ENCODE measurements around the gene SPEF2. TPM values are rescaled to one million over a fixed set of nuclear protein-coding genes. Genes with fewer than 3 reads are reported as not detected.

The SPEF2 gene
- total and polyA plus RNA-seq, 2 donors (not counting 1 experiment from before 2014, with no cell fraction given): 0.31 to 0.59 TPM

DNA sequence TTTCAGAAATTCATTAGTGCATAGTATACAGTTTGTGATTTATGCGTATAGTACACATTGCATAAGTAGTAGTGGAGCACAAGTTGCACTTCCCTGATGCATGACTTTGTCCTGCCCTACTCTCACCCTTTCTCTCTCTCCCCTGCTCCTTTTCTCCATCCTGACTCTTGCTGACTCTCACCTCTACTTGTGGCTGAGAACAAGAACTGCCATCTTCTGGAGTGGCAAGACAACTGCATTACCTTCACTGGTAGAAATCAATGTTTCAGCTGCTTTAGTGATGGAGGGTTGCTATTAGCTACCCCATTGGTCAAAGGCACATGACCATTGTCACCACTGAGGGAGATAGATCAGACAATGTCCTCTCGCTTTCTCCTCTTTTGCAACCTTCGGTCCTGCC is 26.9 kb downstream of the SPEF2 start:
- H3K27ac ChIP-seq (ENCODE audit: low read length in 2 of 2): no peak overlapping the region
- H3K4me1 Mint-ChIP-seq: no peaks in the 10 kb centered on the region
- intact Hi-C loops (cut with micrococcal nuclease): no loop called here
- TF ChIP-seq EZH2 (IDR thresholded peaks at IDR 0.05; ENCODE audit: borderline replicate concordance, insufficient read depth, low read depth, low read length, poor library complexity, severe bottlenecking): no peak
- TF ChIP-seq, protein P1, sequence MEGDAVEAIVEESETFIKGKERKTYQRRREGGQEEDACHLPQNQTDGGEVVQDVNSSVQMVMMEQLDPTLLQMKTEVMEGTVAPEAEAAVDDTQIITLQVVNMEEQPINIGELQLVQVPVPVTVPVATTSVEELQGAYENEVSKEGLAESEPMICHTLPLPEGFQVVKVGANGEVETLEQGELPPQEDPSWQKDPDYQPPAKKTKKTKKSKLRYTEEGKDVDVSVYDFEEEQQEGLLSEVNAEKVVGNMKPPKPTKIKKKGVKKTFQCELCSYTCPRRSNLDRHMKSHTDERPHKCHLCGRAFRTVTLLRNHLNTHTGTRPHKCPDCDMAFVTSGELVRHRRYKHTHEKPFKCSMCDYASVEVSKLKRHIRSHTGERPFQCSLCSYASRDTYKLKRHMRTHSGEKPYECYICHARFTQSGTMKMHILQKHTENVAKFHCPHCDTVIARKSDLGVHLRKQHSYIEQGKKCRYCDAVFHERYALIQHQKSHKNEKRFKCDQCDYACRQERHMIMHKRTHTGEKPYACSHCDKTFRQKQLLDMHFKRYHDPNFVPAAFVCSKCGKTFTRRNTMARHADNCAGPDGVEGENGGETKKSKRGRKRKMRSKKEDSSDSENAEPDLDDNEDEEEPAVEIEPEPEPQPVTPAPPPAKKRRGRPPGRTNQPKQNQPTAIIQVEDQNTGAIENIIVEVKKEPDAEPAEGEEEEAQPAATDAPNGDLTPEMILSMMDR (IDR thresholded peaks at IDR 0.05): no peak
- H3K4me1 ChIP-seq (ENCODE audit: control insufficient read depth in 2 of 2, insufficient read depth in 2 of 2, low read length in 2 of 2): no peaks in the 10 kb centered on the region
- ATAC-seq (ENCODE audit: low read depth): no peak
- no peaks in the 10 kb centered on the region for H3K9me3 ChIP-seq (ENCODE audit: control extremely low read depth in 1 of 3, control insufficient read depth in 2 of 3, insufficient read depth in 1 of 3, low read length in 2 of 3)
- ChIA-PET CTCF (no interaction called here), POLR2A (no interaction called here)
- no peaks in the 10 kb centered on the region for H3K79me2 ChIP-seq (ENCODE audit: control insufficient read depth, insufficient read depth, low read length)
- H3K27me3 ChIP-seq (replicated peaks in 1 of 4; ENCODE audit: control extremely low read depth in 1 of 4, control insufficient read depth in 3 of 4, insufficient read depth in 4 of 4, low read length in 3 of 4): no peaks in the 10 kb centered on the region
- no peaks in the 10 kb centered on the region for H3K36me3 ChIP-seq (replicated peaks in 1 of 2; ENCODE audit: control extremely low read depth in 1 of 2, control insufficient read depth in 1 of 2, extremely low read depth in 1 of 2, insufficient read depth in 2 of 2, low read length in 1 of 2)
- no peak overlapping the region for H3K4me2 ChIP-seq (replicated peaks; ENCODE audit: low read depth, low read length, poor library complexity, severe bottlenecking)
- no peak overlapping the region for H3K9ac ChIP-seq (ENCODE audit: low read length)
- H3K4me3 ChIP-seq (ENCODE audit: control extremely low read depth in 1 of 5, extremely low read depth in 1 of 5, insufficient read depth in 1 of 5, low read depth in 2 of 5, low read length in 4 of 5): no peak overlapping the region
- H4K20me1 ChIP-seq (ENCODE audit: control insufficient read depth, insufficient read depth, low read length, poor library complexity, severe bottlenecking): no peaks in the 10 kb centered on the region
- no peak overlapping the region for H3K4me3 Mint-ChIP-seq
- no peaks in the 10 kb centered on the region for H3K9me3 Mint-ChIP-seq (ENCODE audit: insufficient read depth)
- H3K27ac Mint-ChIP-seq: no peak overlapping the region
- no peak overlapping the region for H2AFZ ChIP-seq (ENCODE audit: insufficient read depth, low read depth, low read length, poor library complexity, severe bottlenecking)
- WGBS (ENCODE audit: insufficient coverage): no CpG with 5 or more reads among the region's 3 CpGs
- no peak for DNase-seq
- no peaks in the 10 kb centered on the region for H3K27me3 Mint-ChIP-seq

DNA sequence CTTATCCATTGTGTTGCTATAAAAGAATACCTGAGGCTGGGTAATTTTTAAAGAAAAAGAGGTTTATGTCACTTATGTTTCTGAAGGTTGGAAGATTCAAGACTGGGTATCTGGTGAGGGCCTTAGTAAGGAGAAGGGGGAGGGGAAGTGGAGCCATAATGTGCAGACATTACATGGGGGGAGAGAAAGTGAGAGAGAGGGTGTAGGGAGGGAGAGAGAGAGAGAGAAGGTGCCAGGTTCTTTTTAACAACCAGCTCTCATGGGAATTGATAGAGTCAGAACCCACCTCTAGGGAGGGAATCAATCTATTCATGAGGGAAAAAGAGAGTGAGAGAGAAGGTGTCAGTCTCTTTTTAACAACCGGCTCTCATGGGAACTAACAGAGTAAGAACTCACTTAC is 29.5 kb downstream of the SPEF2 start:
- H3K27ac Mint-ChIP-seq: no peak overlapping the region
- Histone ChIP-seq H4K20me1 (ENCODE audit: control insufficient read depth, insufficient read depth, low read length, poor library complexity, severe bottlenecking) (no peaks in the 10 kb centered on the region), H3K9ac (ENCODE audit: low read length) (no peak overlapping the region), H3K27me3 (replicated peaks in 1 of 4; ENCODE audit: control extremely low read depth in 1 of 4, control insufficient read depth in 3 of 4, insufficient read depth in 4 of 4, low read length in 3 of 4) (no peaks in the 10 kb centered on the region), H3K9me3 (ENCODE audit: control extremely low read depth in 1 of 3, control insufficient read depth in 2 of 3, insufficient read depth in 1 of 3, low read length in 2 of 3) (no peaks in the 10 kb centered on the region), H3K27ac (ENCODE audit: low read length in 2 of 2) (no peak overlapping the region), H3K79me2 (ENCODE audit: control insufficient read depth, insufficient read depth, low read length) (no peaks in the 10 kb centered on the region), H3K36me3 (replicated peaks in 1 of 2; ENCODE audit: control extremely low read depth in 1 of 2, control insufficient read depth in 1 of 2, extremely low read depth in 1 of 2, insufficient read depth in 2 of 2, low read length in 1 of 2) (no peaks in the 10 kb centered on the region), H2AFZ (ENCODE audit: insufficient read depth, low read depth, low read length, poor library complexity, severe bottlenecking) (no peak overlapping the region), H3K4me2 (replicated peaks; ENCODE audit: low read depth, low read length, poor library complexity, severe bottlenecking) (no peak overlapping the region), H3K4me1 (ENCODE audit: control insufficient read depth in 2 of 2, insufficient read depth in 2 of 2, low read length in 2 of 2) (no peaks in the 10 kb centered on the region), H3K4me3 (ENCODE audit: control extremely low read depth in 1 of 5, extremely low read depth in 1 of 5, insufficient read depth in 1 of 5, low read depth in 2 of 5, low read length in 4 of 5) (no peak overlapping the region)
- H3K27me3 Mint-ChIP-seq: no peaks in the 10 kb centered on the region
- intact Hi-C loops (cut with micrococcal nuclease): no loop called here
- 88% methylated on average over 1 of the region's 1 CpG for WGBS (ENCODE audit: insufficient coverage)
- no peak for DNase-seq
- no peak for ATAC-seq (ENCODE audit: low read depth)
- ChIA-PET POLR2A (no interaction called here), CTCF (no interaction called here)
- H3K4me3 Mint-ChIP-seq: no peak overlapping the region
- no peak for TF ChIP-seq EZH2 (IDR thresholded peaks at IDR 0.05; ENCODE audit: borderline replicate concordance, insufficient read depth, low read depth, low read length, poor library complexity, severe bottlenecking)
- TF ChIP-seq, protein P1 (IDR thresholded peaks at IDR 0.05): no peak
- no peaks in the 10 kb centered on the region for H3K9me3 Mint-ChIP-seq (ENCODE audit: insufficient read depth)
- H3K4me1 Mint-ChIP-seq: no peaks in the 10 kb centered on the region
